Brain microvascular endothelial cell (primary cell): ENCODE results near the gene ICAM4.

Experiments used
- DNase-seq: peaks from one replicate; pipeline ENCODE4 v3.0.0-alpha.2; 2020
- H3K27ac ChIP-seq: fragments of 250-450 bp; sonication (Bioruptor Pico); 2 replicates; pipeline ENCODE4 v1.5.1; 2020; ENCODE audit warnings: mild to moderate bottlenecking, moderate library complexity
- H3K27me3 ChIP-seq: fragments of 250-450 bp; sonication (Bioruptor Pico); replicated peaks from 2 replicates; pipeline ENCODE4 v1.5.1; 2020; ENCODE audit warnings: mild to moderate bottlenecking
- H3K36me3 ChIP-seq: fragments of 250-450 bp; sonication (Bioruptor Pico); replicated peaks from 2 replicates; pipeline ENCODE4 v1.5.1; 2020; ENCODE audit warnings: mild to moderate bottlenecking
- H3K4me3 ChIP-seq: 2 replicates; pipeline ENCODE4 v1.5.1; 2011; ENCODE audit warnings: low read depth, mild to moderate bottlenecking, control low read depth, low read length, moderate library complexity
- in situ Hi-C: cut with HindIII; loops from 2 replicates; pipeline ENCODE4 v1.10.0; 2017; ENCODE audit warnings: low sequenced_read_pairs, low pct_ligation_motif_present
- TF ChIP-seq, protein P1 (sequence below): IDR thresholded peaks from 2 replicates; pipeline ENCODE4 v1.5.1; 2011; ENCODE audit warnings: low read depth, mild to moderate bottlenecking, moderate library complexity, low read length, control low read depth, inconsistent platforms; ENCODE audit errors: missing control alignments

ICAM4 gene

GRCh38 chr19:10317857-10318462, 31.2 kb downstream of the ICAM4 start:
- no peak overlapping the region for H3K4me3 ChIP-seq
- no peak overlapping the region for H3K27ac ChIP-seq
- TF ChIP-seq, protein P1, sequence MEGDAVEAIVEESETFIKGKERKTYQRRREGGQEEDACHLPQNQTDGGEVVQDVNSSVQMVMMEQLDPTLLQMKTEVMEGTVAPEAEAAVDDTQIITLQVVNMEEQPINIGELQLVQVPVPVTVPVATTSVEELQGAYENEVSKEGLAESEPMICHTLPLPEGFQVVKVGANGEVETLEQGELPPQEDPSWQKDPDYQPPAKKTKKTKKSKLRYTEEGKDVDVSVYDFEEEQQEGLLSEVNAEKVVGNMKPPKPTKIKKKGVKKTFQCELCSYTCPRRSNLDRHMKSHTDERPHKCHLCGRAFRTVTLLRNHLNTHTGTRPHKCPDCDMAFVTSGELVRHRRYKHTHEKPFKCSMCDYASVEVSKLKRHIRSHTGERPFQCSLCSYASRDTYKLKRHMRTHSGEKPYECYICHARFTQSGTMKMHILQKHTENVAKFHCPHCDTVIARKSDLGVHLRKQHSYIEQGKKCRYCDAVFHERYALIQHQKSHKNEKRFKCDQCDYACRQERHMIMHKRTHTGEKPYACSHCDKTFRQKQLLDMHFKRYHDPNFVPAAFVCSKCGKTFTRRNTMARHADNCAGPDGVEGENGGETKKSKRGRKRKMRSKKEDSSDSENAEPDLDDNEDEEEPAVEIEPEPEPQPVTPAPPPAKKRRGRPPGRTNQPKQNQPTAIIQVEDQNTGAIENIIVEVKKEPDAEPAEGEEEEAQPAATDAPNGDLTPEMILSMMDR: no peak
- H3K36me3 ChIP-seq: peaks cover 49% of the 10 kb centered on the region
- H3K27me3 ChIP-seq: no peaks in the 10 kb centered on the region
- in situ Hi-C loops: no loop called here
- no peak for DNase-seq

DNA sequence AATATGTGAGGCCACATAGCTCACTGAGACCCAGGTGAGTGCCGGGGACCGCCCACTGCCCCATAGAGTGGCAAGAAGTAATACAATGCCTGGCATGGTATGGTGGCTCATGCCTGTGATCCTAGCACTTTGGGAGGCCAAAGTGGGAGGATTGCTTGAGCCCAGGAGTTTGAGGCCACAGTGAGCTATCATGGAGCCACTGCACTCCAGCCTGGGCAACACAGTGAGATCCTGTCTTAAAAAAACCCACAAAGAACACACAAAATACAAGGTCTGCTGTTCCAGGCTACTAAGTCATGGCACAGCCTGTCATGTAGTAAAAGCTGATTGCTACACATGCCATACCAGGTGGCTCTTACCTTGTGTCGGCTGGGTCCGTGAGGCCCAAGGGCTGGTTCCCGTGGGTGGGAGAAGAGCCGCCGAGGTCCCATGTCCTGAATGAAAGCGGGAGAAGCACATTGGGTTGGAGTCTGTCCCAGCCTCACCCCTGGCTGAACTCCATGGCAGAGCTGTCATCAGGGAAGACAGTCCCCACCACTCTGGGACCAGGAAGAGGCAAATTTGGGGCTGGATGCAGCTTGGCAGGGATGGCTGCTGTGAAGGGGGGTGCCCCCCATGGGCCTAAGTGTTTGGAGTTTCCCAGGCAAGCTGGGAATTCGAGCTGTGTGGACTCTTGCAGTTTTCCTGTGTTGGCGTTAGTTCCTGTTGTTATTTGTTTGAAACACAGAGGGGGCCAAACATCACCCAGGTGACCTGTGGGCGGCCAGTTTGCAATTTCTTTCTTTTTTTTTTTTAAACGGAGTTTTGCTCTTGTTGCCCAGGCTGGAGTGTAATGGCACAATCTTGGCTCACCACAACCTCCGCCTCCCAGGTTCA, 32.3 kb downstream of the ICAM4 start:
- Histone ChIP-seq H3K27me3 (no peaks in the 10 kb centered on the region), H3K4me3 (no peak overlapping the region), H3K36me3 (peaks cover 59% of the 10 kb centered on the region), H3K27ac (no peak overlapping the region)
- in situ Hi-C loops: no loop called here
- DNase-seq: no peak
- TF ChIP-seq, protein P1: no peak

- Histone ChIP-seq H3K4me3 (no peak overlapping the region), H3K27ac (no peak overlapping the region), H3K27me3 (no peaks in the 10 kb centered on the region), H3K36me3 (peaks cover 77% of the 10 kb centered on the region)
- TF ChIP-seq, protein P1: no peak
- in situ Hi-C loops: no loop called here
- DNase-seq: no peak
Observed at GRCh38 chr19:10320602-10321416, 34.1 kb downstream of the ICAM4 start.

GRCh38 chr19:10321417-10321797, 34.7 kb downstream of the ICAM4 start:
- in situ Hi-C loops: no loop called here
- DNase-seq: no peak
- Histone ChIP-seq H3K4me3 (no peak overlapping the region), H3K36me3 (peaks cover 80% of the 10 kb centered on the region), H3K27ac (no peak overlapping the region), H3K27me3 (no peaks in the 10 kb centered on the region)
- TF ChIP-seq, protein P1: no peak

GRCh38 chr19:10321874-10322835, 35.4 kb downstream of the ICAM4 start:
- Histone ChIP-seq H3K27ac (no peak overlapping the region), H3K4me3 (no peak overlapping the region), H3K27me3 (no peaks in the 10 kb centered on the region), H3K36me3 (peaks cover 78% of the 10 kb centered on the region)
- DNase-seq: no peak
- TF ChIP-seq, protein P1: no peak
- in situ Hi-C loops: no loop called here
